ENCODE data around the gene OR2T27. TPM values are rescaled to one million over a fixed set of nuclear protein-coding genes. Genes with fewer than 3 reads are reported as not detected.

OR2T27 gene
- total RNA-seq, 4 donors from 2014 or later: not detected

Other genes starting within 250 kb of the OR2T27 start
- not detected for gene OR2T2, start 209.9 kb downstream of the OR2T27 start, total RNA-seq
- not detected for gene OR2T3, start 182.2 kb downstream of the OR2T27 start, total RNA-seq
- gene OR2T5, start 166.9 kb downstream of the OR2T27 start, total RNA-seq: not detected
- not detected for gene OR2G6, start 147.5 kb downstream of the OR2T27 start, total RNA-seq
- not detected for gene OR2T29, start 92.8 kb downstream of the OR2T27 start, total RNA-seq
- not detected for gene OR2T34, start 80.8 kb downstream of the OR2T27 start, total RNA-seq
- not detected for gene OR2T10, start 57.8 kb downstream of the OR2T27 start, total RNA-seq
- gene OR2T11, start 20.4 kb downstream of the OR2T27 start, total RNA-seq: not detected
- gene OR2T35, start 10.2 kb downstream of the OR2T27 start, total RNA-seq: not detected
- gene OR14I1, start 47.2 kb upstream of the OR2T27 start, total RNA-seq: not detected
- not detected for gene LYPD8, start 100.2 kb upstream of the OR2T27 start, total RNA-seq
- 10 to 100 TPM; 19.2 to 23.1 (median 21.9) TPM for gene SH3BP5L, start 170.4 kb upstream of the OR2T27 start, total RNA-seq
- gene ZNF672, start 182.7 kb upstream of the OR2T27 start, total RNA-seq: 10 to 100 TPM; 22.3 to 25.8 (median 24.0) TPM
- 10 to 100 TPM; 35.7 to 67.9 (median 40.7) TPM for gene ZNF692, start 203.6 kb upstream of the OR2T27 start, total RNA-seq